Heart left ventricle (tissue), 16 donors: ENCODE results near the gene ADAM8. TPM values are rescaled to one million over a fixed set of nuclear protein-coding genes. Genes with fewer than 3 reads are reported as not detected.

Source experiments
- ATAC-seq, 4 donors: fragments of 200-7000 bp; cut with Tn5 transposase; one replicate each; pipeline ENCODE4 v1.9.1; 2020 to 2022; ENCODE audit warnings: moderate library complexity in 4 of 4, mild to moderate bottlenecking in 3 of 4, moderate number of reproducible peaks in 1 of 4
- DNase-seq, 5 donors: peaks; one replicate each; pipeline ENCODE4 v3.0.0-alpha.2; 2020
- H3K27ac ChIP-seq, 12 donors: fragments of 200-600 bp; sonication (generic) in 4 of 12; one replicate each; pipeline versions ENCODE4 v1.5.0 to v1.8.0; 2016 to 2022; ENCODE audit warnings: mild to moderate bottlenecking in 2 of 12
- H3K27me3 ChIP-seq, 9 donors: fragments of 200-600 bp; sonication (generic) in 2 of 9; one replicate each; pipeline versions ENCODE4 v1.5.1 to v1.8.0; 2016 to 2022; ENCODE audit warnings: mild to moderate bottlenecking in 3 of 9
- H3K36me3 ChIP-seq, 9 donors: fragments of 200-600 bp; sonication (generic) in 2 of 9; one replicate each; pipeline versions ENCODE4 v1.5.0 to v1.8.0; 2018 to 2022; ENCODE audit warnings: mild to moderate bottlenecking in 2 of 9
- H3K4me1 ChIP-seq, 12 donors: fragments of 200-600 bp; sonication (generic) in 4 of 12; one replicate each; pipeline versions ENCODE4 v1.5.0 to v1.8.0; 2016 to 2022; ENCODE audit warnings: mild to moderate bottlenecking in 3 of 12
- H3K4me3 ChIP-seq, 12 donors: fragments of 200-600 bp; sonication (generic) in 4 of 12; one replicate each; pipeline versions ENCODE4 v1.5.0 to v1.8.0; 2017 to 2022; ENCODE audit warnings: mild to moderate bottlenecking in 9 of 12, moderate library complexity in 4 of 12
- H3K9me3 ChIP-seq, 12 donors: fragments of 200-600 bp; sonication (generic) in 4 of 12; one replicate each; pipeline versions ENCODE4 v1.5.0 to v1.8.0; 2016 to 2022; ENCODE audit warnings: mild to moderate bottlenecking in 1 of 12
- CTCF ChIP-seq, 12 donors: fragments of 200-600 bp; sonication (generic) in 4 of 12; IDR thresholded peaks; one replicate each; pipeline versions ENCODE4 v1.5.0 to v1.8.0; 2018 to 2022; ENCODE audit warnings: antibody characterized with exemption in 12 of 12, mild to moderate bottlenecking in 5 of 12
- POLR2A ChIP-seq, 2 donors: fragments of 450-650 bp; IDR thresholded peaks; one replicate each; pipeline ENCODE4 v1.6.1; 2017; ENCODE audit warnings: antibody characterized with exemption in 2 of 2, mild to moderate bottlenecking in 2 of 2, moderate library complexity in 2 of 2
- WGBS, 4 donors: extraction: QIAGEN DNeasy Blood & Tissue Kit in 2 of 4; methylation state at CpG; one replicate each; pipeline versions ENCODE4 v1.1.5 to v1.1.7; 2013 to 2018; 5-methylcytosine and 5-hydroxymethylcytosine counted together
- intact Hi-C, 10 donors: fragments of 100-400 bp; cut with DNase I; formaldehyde crosslinking; loops; one replicate each; pipeline versions ENCODE4 v1.11.1 to v1.14.2; 2022
- microRNA counts, 2 donors: library from miRNA; unstranded; fragments of <30 nt; microRNA quantifications; one replicate each; lab custom pipeline; 2016
- microRNA-seq, 4 donors: library from miRNA; unstranded; fragments of <30 nt; microRNA quantifications; one replicate each; pipeline versions ENCODE4 to v1.2.0, GENCODE V29; 2017 to 2020
- polyA plus RNA-seq, 2 donors: library from polyadenylated mRNA; stranded (reverse); fragments of 200-250 nt; gene quantifications; one replicate each; pipeline ENCODE4 v1.2.3, GENCODE V29; 2013
- total RNA-seq, 9 donors: library from RNA; depleted of rRNA in 2 of 9; stranded (reverse); fragments of >200 nt in 2 of 9; fragmentation: NEBNext Ultra II Directional in 3 of 9; extraction: Animal tissue kit (Norgen Biotek cat#: 25700) in 3 of 9; gene quantifications; one replicate each; pipeline versions ENCODE4 v1.1.0 to v1.2.4, GENCODE V29; 2016 to 2023
- donor health status: ischemic (EF 13 %, LVEDD 7.1; RV severe dilation, severe dysfunction).
- donor health status: healthy with polysubstance abuse.
- donor health status: DM: no; HTN: yes; CAD: no.
- donor health status: DM: no; HTN: no; CAD: no.
- donor health status: ischemic (EF 25% LVEDD 6.9; RV normal size, moderate dysfunction).
- donor health status: ischemic (EF 25% LVEDD 5.7; RV mildly dilated, moderate dysfunction).
- donor health status: healthy.
- donor health status: DM: yes; HTN: yes; CAD: no.
- donor health status: ischemic (EF 35%, LVEDD 5.7; RV mildly dilated, moderate dysfunction).
- donor health status: nonischemic (EF 11% LVEDD 7.7; RV severe dilation, severe dysfunction).
- donor health status: DM: yes; HTN: yes; CAD: no.
- donor health status: PGD.
- donor health status: ischemic (EF 29% LVEDD 5.4; RV normal size, mild dysfunction).
- donor health status: nonischemic (EF 23%, LVEDD 6.1; RV moderate dilation, normal function).

ADAM8 gene
- total and polyA plus RNA-seq, 11 donors = 0.50 to 10.3 (median 1.6) TPM

GRCh38 chr10:133212853-133213494, 63.7 kb downstream of the ADAM8 start:
- no peaks in the 10 kb centered on the region for H3K36me3 ChIP-seq
- H3K4me1 ChIP-seq = no peaks in the 10 kb centered on the region
- no peak overlapping the region for H3K27ac ChIP-seq
- TF ChIP-seq CTCF (IDR thresholded peaks at IDR 0.05) = no peak
- no peak for TF ChIP-seq POLR2A (IDR thresholded peaks at IDR 0.05)
- 86 to 90% (median 88%) methylated on average over 12 to 20 of the region's 20 CpGs for WGBS, 4 donors
- peaks cover 0 to 4% (median 0%) of the 10 kb centered on the region in 12 donors for H3K9me3 ChIP-seq
- DNase-seq (peak in 3 of 5 donors; percentile 9 to 51 (median 22)), ATAC-seq (no peak)
- peaks cover 0 to 16% (median 0%) of the 10 kb centered on the region in 9 donors for H3K27me3 ChIP-seq
- intact Hi-C loops = no loop called here
- no peak overlapping the region for H3K4me3 ChIP-seq

MicroRNAs encoded within 50 kb of the gene (microRNA counts, 767-probe panel; counts per million panel counts)
- 0 to 71.6 counts per million in 2 donors for microRNA hsa-miR-202-3p (lab: Ali Mortazavi, UCI)

Small RNA genes lying within 50 kb of the gene (microRNA-seq; reads per million reads assigned to microRNA genes)
- 0 to 4.6 (median 0.59) reads per million in 4 donors for gene MIR202

Other genes with a start within 250 kb of the ADAM8 start
- under 1 TPM in 2 of 9 donors, not detected in 7; 0.13 to 0.19 TPM for gene ADGRA1, start 188.9 kb downstream of the ADAM8 start, total RNA-seq
- under 1 TPM in 1 of 2 donors, not detected in 1; 0.03 TPM for gene ADGRA1, start 188.9 kb downstream of the ADAM8 start, polyA plus RNA-seq
- gene KNDC1, start 116.6 kb downstream of the ADAM8 start, total RNA-seq = 1 to 10 TPM in 1 of 9 donors, under 1 TPM in 6, not detected in 2; 0.05 to 2.9 (median 0.13) TPM
- gene KNDC1, start 116.6 kb downstream of the ADAM8 start, polyA plus RNA-seq = under 1 TPM in 1 of 2 donors, not detected in 1; 0.04 TPM
- gene UTF1, start 46.7 kb downstream of the ADAM8 start, total RNA-seq = not detected
- gene UTF1, start 46.7 kb downstream of the ADAM8 start, polyA plus RNA-seq = not detected
- 1 to 10 TPM in 1 of 9 donors, under 1 TPM in 8; 0.29 to 2.3 (median 0.56) TPM for gene VENTX, start 39.0 kb downstream of the ADAM8 start, total RNA-seq
- gene VENTX, start 39.0 kb downstream of the ADAM8 start, polyA plus RNA-seq = under 1 TPM; 0.58 to 0.99 TPM
- gene TUBGCP2, start 32.0 kb upstream of the ADAM8 start, total RNA-seq = 10 to 100 TPM; 33.5 to 49.5 (median 40.1) TPM
- gene TUBGCP2, start 32.0 kb upstream of the ADAM8 start, polyA plus RNA-seq = 10 to 100 TPM; 34.5 to 36.0 TPM
- 10 to 100 TPM; 34.5 to 53.3 (median 40.5) TPM for gene ZNF511, start 32.0 kb upstream of the ADAM8 start, total RNA-seq
- 10 to 100 TPM; 44.5 to 80.4 TPM for gene ZNF511, start 32.0 kb upstream of the ADAM8 start, polyA plus RNA-seq
- 1 to 10 TPM in 1 of 9 donors, not detected in 8; 1.7 TPM for gene CALY, start 60.0 kb upstream of the ADAM8 start, total RNA-seq
- gene CALY, start 60.0 kb upstream of the ADAM8 start, polyA plus RNA-seq = not detected
- gene PRAP1, start 70.5 kb upstream of the ADAM8 start, total RNA-seq = not detected
- gene PRAP1, start 70.5 kb upstream of the ADAM8 start, polyA plus RNA-seq = not detected
- gene FUOM, start 81.2 kb upstream of the ADAM8 start, total RNA-seq = 10 to 100 TPM in 2 of 9 donors, 1 to 10 TPM in 7; 4.3 to 24.1 (median 8.0) TPM
- 10 to 100 TPM in 1 of 2 donors, 1 to 10 TPM in 1; 8.6 to 16.0 TPM for gene FUOM, start 81.2 kb upstream of the ADAM8 start, polyA plus RNA-seq
- 100 to 1,000 TPM; 148 to 303 (median 201) TPM for gene ECHS1, start 96.5 kb upstream of the ADAM8 start, total RNA-seq
- 100 to 1,000 TPM; 132 to 217 TPM for gene ECHS1, start 96.5 kb upstream of the ADAM8 start, polyA plus RNA-seq
- 1 to 10 TPM; 2.1 to 7.3 (median 3.4) TPM for gene PAOX, start 102.4 kb upstream of the ADAM8 start, total RNA-seq
- gene PAOX, start 102.4 kb upstream of the ADAM8 start, polyA plus RNA-seq = 1 to 10 TPM; 2.9 to 4.7 TPM
- gene MTG1, start 117.3 kb upstream of the ADAM8 start, total RNA-seq = 10 to 100 TPM; 11.6 to 29.5 (median 18.1) TPM
- gene MTG1, start 117.3 kb upstream of the ADAM8 start, polyA plus RNA-seq = 10 to 100 TPM; 24.8 to 34.2 TPM
- under 1 TPM in 3 of 9 donors, not detected in 6; 0.11 to 0.25 (median 0.13) TPM for gene SPRN, start 147.8 kb upstream of the ADAM8 start, total RNA-seq
- gene SPRN, start 147.8 kb upstream of the ADAM8 start, polyA plus RNA-seq = under 1 TPM; 0.04 to 0.11 TPM
- gene SCART1, start 177.1 kb upstream of the ADAM8 start, total RNA-seq = 1 to 10 TPM in 1 of 9 donors, under 1 TPM in 8; 0.08 to 1.3 (median 0.34) TPM
- under 1 TPM; 0.18 to 0.46 TPM for gene SCART1, start 177.1 kb upstream of the ADAM8 start, polyA plus RNA-seq